ENCODE results near the gene IQGAP2. TPM values are rescaled to one million over a fixed set of nuclear protein-coding genes. Genes with fewer than 3 reads are reported as not detected.
"Not testable (repeated sequence)": the region's sequence is repeated elsewhere in the genome, so short reads cannot be mapped to it uniquely, and the experiment has no call there.

The IQGAP2 gene
- total RNA-seq, 1 donor from 2014 or later, result 11.5 TPM

DNA sequence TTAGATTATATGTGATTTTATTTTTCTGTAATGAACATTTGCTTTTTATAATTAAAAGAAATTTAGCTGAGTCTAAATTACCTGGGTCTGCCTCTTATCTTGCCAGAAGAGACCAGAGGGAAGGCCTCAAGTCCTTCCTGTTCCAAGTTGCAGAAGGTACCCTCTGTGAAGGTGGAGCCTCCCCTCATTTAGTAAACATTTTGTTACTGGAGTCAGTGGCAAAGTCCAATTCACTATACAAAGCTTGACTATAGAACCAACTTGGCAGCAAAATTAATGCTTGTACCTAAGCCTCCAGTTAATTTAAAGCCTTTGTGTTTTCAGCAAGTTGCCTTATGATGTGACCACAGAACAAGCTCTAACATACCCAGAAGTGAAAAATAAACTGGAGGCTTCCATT lies 270.0 kb downstream of the IQGAP2 start:
- H3K4me1 ChIP-seq (ENCODE audit: control insufficient read depth in 3 of 3, insufficient read depth in 3 of 3, low read length in 3 of 3), result no peaks in the 10 kb centered on the region
- H3K4me3 ChIP-seq (ENCODE audit: low read length in 3 of 3), result no peak overlapping the region
- H3K36me3 ChIP-seq (ENCODE audit: control insufficient read depth in 3 of 3, insufficient read depth in 3 of 3, low read length in 3 of 3), result no peaks in the 10 kb centered on the region
- H3K27ac ChIP-seq (ENCODE audit: low read depth, low read length), result no peak overlapping the region
- no peak overlapping the region for H3K9ac ChIP-seq (ENCODE audit: low read depth in 1 of 3, low read length in 3 of 3)
- H3K27me3 ChIP-seq (ENCODE audit: control insufficient read depth in 3 of 3, insufficient read depth in 3 of 3, low read length in 3 of 3), result no peaks in the 10 kb centered on the region
- H3K9me3 ChIP-seq (ENCODE audit: control insufficient read depth in 3 of 3, low read length in 3 of 3), result no peaks in the 10 kb centered on the region

GRCh38 chr5:76674330-76675066 lies 271.4 kb downstream of the IQGAP2 start:
- Histone ChIP-seq H3K27me3 (ENCODE audit: control insufficient read depth in 3 of 3, insufficient read depth in 3 of 3, low read length in 3 of 3) (no peaks in the 10 kb centered on the region), H3K36me3 (ENCODE audit: control insufficient read depth in 3 of 3, insufficient read depth in 3 of 3, low read length in 3 of 3) (no peaks in the 10 kb centered on the region), H3K4me3 (ENCODE audit: low read length in 3 of 3) (no peak overlapping the region), H3K4me1 (ENCODE audit: control insufficient read depth in 3 of 3, insufficient read depth in 3 of 3, low read length in 3 of 3) (no peaks in the 10 kb centered on the region), H3K9me3 (ENCODE audit: control insufficient read depth in 3 of 3, low read length in 3 of 3) (no peaks in the 10 kb centered on the region), H3K9ac (ENCODE audit: low read depth in 1 of 3, low read length in 3 of 3) (no peak overlapping the region), H3K27ac (ENCODE audit: low read depth, low read length) (no peak overlapping the region)

DNA sequence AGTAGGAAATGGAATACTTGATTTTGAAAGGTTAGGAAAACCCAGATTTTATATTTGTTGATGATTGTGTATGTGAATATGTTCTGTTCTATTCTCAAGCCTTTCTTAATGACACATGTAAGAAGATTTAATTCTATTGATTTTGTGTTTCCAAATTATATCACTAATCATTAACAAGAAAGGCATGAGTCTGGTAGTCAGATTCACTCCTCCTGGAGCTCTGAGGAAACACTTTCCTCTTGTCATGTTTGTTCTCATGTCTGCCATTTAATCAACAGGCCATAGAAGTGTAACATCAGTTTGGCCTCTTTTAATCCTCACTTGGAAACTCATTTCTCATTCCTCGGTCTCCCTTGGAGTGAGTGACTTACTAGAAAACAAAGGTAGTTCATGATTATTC lies 272.3 kb downstream of the IQGAP2 start:
- no peaks in the 10 kb centered on the region for H3K27me3 ChIP-seq (ENCODE audit: control insufficient read depth in 3 of 3, insufficient read depth in 3 of 3, low read length in 3 of 3)
- no peaks in the 10 kb centered on the region for H3K4me1 ChIP-seq (ENCODE audit: control insufficient read depth in 3 of 3, insufficient read depth in 3 of 3, low read length in 3 of 3)
- H3K36me3 ChIP-seq (ENCODE audit: control insufficient read depth in 3 of 3, insufficient read depth in 3 of 3, low read length in 3 of 3), result no peaks in the 10 kb centered on the region
- no peak overlapping the region for H3K9ac ChIP-seq (ENCODE audit: low read depth in 1 of 3, low read length in 3 of 3)
- H3K4me3 ChIP-seq (ENCODE audit: low read length in 3 of 3), result no peak overlapping the region
- H3K27ac ChIP-seq (ENCODE audit: low read depth, low read length), result no peak overlapping the region
- H3K9me3 ChIP-seq (ENCODE audit: control insufficient read depth in 3 of 3, low read length in 3 of 3), result no peaks in the 10 kb centered on the region

- Histone ChIP-seq H3K27me3 (ENCODE audit: control insufficient read depth in 3 of 3, insufficient read depth in 3 of 3, low read length in 3 of 3) (no peaks in the 10 kb centered on the region), H3K9me3 (ENCODE audit: control insufficient read depth in 3 of 3, low read length in 3 of 3) (no peaks in the 10 kb centered on the region), H3K4me1 (ENCODE audit: control insufficient read depth in 3 of 3, insufficient read depth in 3 of 3, low read length in 3 of 3) (no peaks in the 10 kb centered on the region), H3K36me3 (ENCODE audit: control insufficient read depth in 3 of 3, insufficient read depth in 3 of 3, low read length in 3 of 3) (no peaks in the 10 kb centered on the region), H3K4me3 (ENCODE audit: low read length in 3 of 3) (no peak overlapping the region), H3K27ac (ENCODE audit: low read depth, low read length) (no peak overlapping the region), H3K9ac (ENCODE audit: low read depth in 1 of 3, low read length in 3 of 3) (no peak overlapping the region)
Measured at GRCh38 chr5:76677849-76678472, 274.9 kb downstream of the IQGAP2 start.

DNA sequence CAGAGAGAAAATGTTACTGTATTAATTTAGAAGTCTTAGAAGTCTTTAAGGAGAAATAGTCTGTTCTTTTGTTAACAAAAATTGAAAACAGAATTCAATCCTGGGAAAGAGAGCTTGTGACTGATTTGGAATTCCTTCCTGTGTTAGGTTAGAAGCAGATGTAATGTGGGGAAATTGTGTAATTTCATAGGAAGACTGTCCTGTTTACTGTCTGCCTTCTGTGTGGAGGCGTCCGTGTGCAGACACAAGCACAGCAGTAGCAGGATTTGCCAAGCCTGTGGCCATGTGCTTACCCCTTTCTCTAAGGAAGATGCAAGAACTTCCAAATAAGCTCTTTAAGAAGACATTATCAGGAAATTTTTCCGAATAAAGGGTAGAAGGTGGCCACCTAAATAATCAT lies 276.1 kb downstream of the IQGAP2 start:
- no peak overlapping the region for H3K9ac ChIP-seq (ENCODE audit: low read depth in 1 of 3, low read length in 3 of 3)
- no peak overlapping the region for H3K4me3 ChIP-seq (ENCODE audit: low read length in 3 of 3)
- no peak overlapping the region for H3K27ac ChIP-seq (ENCODE audit: low read depth, low read length)
- H3K27me3 ChIP-seq (ENCODE audit: control insufficient read depth in 3 of 3, insufficient read depth in 3 of 3, low read length in 3 of 3), result no peaks in the 10 kb centered on the region
- no peaks in the 10 kb centered on the region for H3K36me3 ChIP-seq (ENCODE audit: control insufficient read depth in 3 of 3, insufficient read depth in 3 of 3, low read length in 3 of 3)
- no peaks in the 10 kb centered on the region for H3K9me3 ChIP-seq (ENCODE audit: control insufficient read depth in 3 of 3, low read length in 3 of 3)
- no peaks in the 10 kb centered on the region for H3K4me1 ChIP-seq (ENCODE audit: control insufficient read depth in 3 of 3, insufficient read depth in 3 of 3, low read length in 3 of 3)

DNA sequence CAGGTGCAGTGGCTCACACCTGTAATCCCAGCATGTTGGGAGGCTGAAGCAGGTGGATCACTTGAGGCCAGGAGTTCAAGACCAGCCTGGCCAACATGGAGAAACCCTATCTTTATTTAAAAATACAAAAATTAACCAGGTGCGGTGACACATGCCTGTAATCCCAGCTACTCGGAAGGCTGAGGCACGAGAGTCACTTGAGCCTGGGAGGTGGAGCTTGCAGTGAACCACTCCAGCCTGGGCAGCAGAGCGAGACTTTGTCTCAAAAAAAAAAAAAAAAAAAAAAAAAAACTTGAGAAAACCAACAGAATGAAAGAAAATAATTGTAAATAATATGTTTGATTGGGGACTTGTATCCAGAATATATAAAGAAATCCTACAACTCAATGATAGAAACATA lies 277.7 kb downstream of the IQGAP2 start:
- H3K36me3 ChIP-seq (ENCODE audit: control insufficient read depth in 3 of 3, insufficient read depth in 3 of 3, low read length in 3 of 3); H3K27ac ChIP-seq (ENCODE audit: low read depth, low read length): not testable (repeated sequence)

DNA sequence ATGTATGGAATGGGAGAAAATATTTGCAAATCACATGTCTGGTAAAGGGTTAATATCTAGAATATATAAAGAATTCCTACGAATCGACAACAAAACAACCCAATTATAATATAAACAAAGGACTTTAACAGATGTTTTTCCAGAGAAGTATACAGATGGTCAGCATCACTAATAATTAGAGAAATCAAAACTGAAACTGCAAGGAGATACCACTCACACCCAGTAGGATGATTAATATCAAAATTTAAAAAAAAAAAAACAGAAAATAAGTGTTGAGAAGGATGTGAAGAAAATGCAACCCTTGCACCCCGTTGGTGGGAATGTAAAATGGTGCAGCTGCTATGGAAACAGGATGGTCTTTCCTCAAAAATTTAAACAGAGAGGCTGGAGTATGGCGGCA lies 278.2 kb downstream of the IQGAP2 start:
- Histone ChIP-seq H3K4me1 (ENCODE audit: control insufficient read depth in 3 of 3, insufficient read depth in 3 of 3, low read length in 3 of 3) (no peaks in the 10 kb centered on the region), H3K9me3 (ENCODE audit: control insufficient read depth in 3 of 3, low read length in 3 of 3) (no peaks in the 10 kb centered on the region), H3K9ac (ENCODE audit: low read depth in 1 of 3, low read length in 3 of 3) (no peak overlapping the region), H3K27ac (ENCODE audit: low read depth, low read length) (no peak overlapping the region), H3K27me3 (ENCODE audit: control insufficient read depth in 3 of 3, insufficient read depth in 3 of 3, low read length in 3 of 3) (no peaks in the 10 kb centered on the region), H3K4me3 (ENCODE audit: low read length in 3 of 3) (no peak overlapping the region), H3K36me3 (ENCODE audit: control insufficient read depth in 3 of 3, insufficient read depth in 3 of 3, low read length in 3 of 3) (no peaks in the 10 kb centered on the region)

More for the DNA sequence above, 277.7 kb downstream of the IQGAP2 start:
- H3K4me1 ChIP-seq (ENCODE audit: control insufficient read depth in 3 of 3, insufficient read depth in 3 of 3, low read length in 3 of 3); H3K27me3 ChIP-seq (ENCODE audit: control insufficient read depth in 3 of 3, insufficient read depth in 3 of 3, low read length in 3 of 3); H3K4me3 ChIP-seq (ENCODE audit: low read length in 3 of 3); H3K9ac ChIP-seq (ENCODE audit: low read depth in 1 of 3, low read length in 3 of 3); H3K9me3 ChIP-seq (ENCODE audit: control insufficient read depth in 3 of 3, low read length in 3 of 3): not testable (repeated sequence)

DNA sequence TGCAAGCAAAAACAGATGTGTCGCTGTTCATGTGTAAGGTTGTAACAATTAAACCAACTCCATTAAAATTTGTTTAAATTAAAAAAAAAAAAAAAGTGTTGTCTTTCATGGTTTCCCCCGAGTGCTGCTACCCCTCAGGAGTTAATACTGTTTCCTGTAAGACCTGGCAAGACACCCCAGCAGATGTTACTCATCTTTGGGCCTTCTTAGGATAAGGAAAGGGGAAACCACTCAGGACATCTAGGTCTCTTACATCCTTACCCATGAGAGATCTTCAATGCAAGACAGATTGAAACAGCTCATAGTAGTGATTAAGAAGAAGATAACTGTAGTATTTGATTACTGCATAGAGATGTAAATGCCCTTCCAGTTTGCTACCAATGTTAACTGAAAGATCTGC lies 279.3 kb downstream of the IQGAP2 start:
- Histone ChIP-seq H3K36me3 (ENCODE audit: control insufficient read depth in 3 of 3, insufficient read depth in 3 of 3, low read length in 3 of 3) (no peaks in the 10 kb centered on the region), H3K4me1 (ENCODE audit: control insufficient read depth in 3 of 3, insufficient read depth in 3 of 3, low read length in 3 of 3) (no peaks in the 10 kb centered on the region), H3K27ac (ENCODE audit: low read depth, low read length) (no peak overlapping the region), H3K9ac (ENCODE audit: low read depth in 1 of 3, low read length in 3 of 3) (no peak overlapping the region), H3K27me3 (ENCODE audit: control insufficient read depth in 3 of 3, insufficient read depth in 3 of 3, low read length in 3 of 3) (no peaks in the 10 kb centered on the region), H3K4me3 (ENCODE audit: low read length in 3 of 3) (no peak overlapping the region), H3K9me3 (ENCODE audit: control insufficient read depth in 3 of 3, low read length in 3 of 3) (no peaks in the 10 kb centered on the region)

DNA sequence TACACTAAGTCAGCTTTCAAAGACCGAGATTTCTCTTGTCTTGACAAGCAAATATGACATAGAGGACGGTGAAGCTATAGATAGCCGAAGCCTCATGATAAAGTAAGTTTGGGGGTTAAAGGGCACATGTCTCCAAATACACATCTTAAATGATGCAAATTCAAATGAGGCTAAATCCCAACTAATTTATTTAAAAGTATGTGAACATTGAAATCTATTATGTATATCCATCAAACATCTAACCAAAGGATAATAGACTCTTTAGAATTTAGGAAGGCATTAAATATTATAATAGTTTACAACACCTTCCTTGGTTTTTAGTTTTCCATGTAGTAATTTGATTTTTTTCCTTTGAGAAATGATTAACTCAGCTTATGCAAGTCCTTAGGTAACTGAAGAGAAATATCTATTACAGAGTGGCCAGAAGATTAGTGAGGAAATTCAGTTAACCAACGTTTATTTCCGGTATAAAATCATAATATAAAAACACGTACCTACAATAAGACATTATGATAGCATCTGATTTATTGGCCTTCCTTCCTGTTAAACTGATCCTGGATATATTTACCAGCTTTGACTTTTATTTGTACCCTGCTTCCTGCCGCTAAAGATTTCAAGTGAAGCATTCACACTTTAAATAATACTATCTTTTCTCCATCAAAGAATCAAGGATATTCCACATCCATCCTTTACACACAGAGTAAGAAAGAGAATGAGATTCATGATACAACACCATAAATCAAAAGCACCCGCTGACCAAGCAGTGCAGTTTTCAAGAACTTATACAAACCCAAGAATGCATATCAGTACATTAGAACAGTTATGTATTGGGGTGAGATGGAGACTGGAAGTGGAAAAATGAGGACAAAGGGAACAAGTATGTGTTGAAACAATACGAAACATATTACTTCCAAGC lies 281.0 kb downstream of the IQGAP2 start:
- Histone ChIP-seq H3K4me3 (ENCODE audit: low read length in 3 of 3) (no peak overlapping the region), H3K27me3 (ENCODE audit: control insufficient read depth in 3 of 3, insufficient read depth in 3 of 3, low read length in 3 of 3) (no peaks in the 10 kb centered on the region), H3K36me3 (ENCODE audit: control insufficient read depth in 3 of 3, insufficient read depth in 3 of 3, low read length in 3 of 3) (no peaks in the 10 kb centered on the region), H3K27ac (ENCODE audit: low read depth, low read length) (no peak overlapping the region), H3K9ac (ENCODE audit: low read depth in 1 of 3, low read length in 3 of 3) (no peak overlapping the region), H3K9me3 (ENCODE audit: control insufficient read depth in 3 of 3, low read length in 3 of 3) (no peaks in the 10 kb centered on the region), H3K4me1 (ENCODE audit: control insufficient read depth in 3 of 3, insufficient read depth in 3 of 3, low read length in 3 of 3) (no peaks in the 10 kb centered on the region)

All from skeletal muscle tissue (tissue), 4 donors.